Neural cell (in vitro differentiated cells): Measurements from ENCODE around the gene TMEM234.

ENCODE experiments used
- EP300 ChIP-seq: fragments of 450-650 bp; conservative IDR thresholded peaks from 2 replicates; pipeline ENCODE4 v1.6.1; 2014; ENCODE audit warnings: antibody characterized with exemption, mild to moderate bottlenecking, moderate library complexity; ENCODE audit not compliant: poor library complexity, severe bottlenecking
- EZH2 ChIP-seq: fragments of 200-600, 300-800 bp; shearing (Covaris generic), sonication (generic); IDR thresholded peaks from 2 replicates; pipeline ENCODE4 v1.6.1; 2014; ENCODE audit warnings: antibody characterized with exemption, low read length, borderline replicate concordance, mild to moderate bottlenecking; ENCODE audit not compliant: insufficient read depth, poor library complexity, severe bottlenecking
- POLR2AphosphoS5 ChIP-seq: IDR thresholded peaks from 2 replicates; pipeline ENCODE4 v1.6.1; 2012
- RAD21 ChIP-seq: fragments of 450-650 bp; conservative IDR thresholded peaks from 2 replicates; pipeline ENCODE4 v1.6.1; 2014; ENCODE audit warnings: antibody characterized with exemption, mild to moderate bottlenecking, moderate library complexity
- SMC3 ChIP-seq: fragments of 450-650 bp; conservative IDR thresholded peaks from 2 replicates; pipeline ENCODE4 v1.6.1; 2014; ENCODE audit warnings: antibody characterized with exemption, mild to moderate bottlenecking, moderate library complexity; ENCODE audit not compliant: poor library complexity
- TAF1 ChIP-seq: IDR thresholded peaks from 2 replicates; pipeline ENCODE4 v1.6.1; 2012; ENCODE audit warnings: low read depth
- TF ChIP-seq, protein P1 (sequence below): fragments of 450-650 bp; IDR thresholded peaks from 2 replicates; pipeline ENCODE4 v1.5.1; 2014; ENCODE audit warnings: antibody characterized with exemption, mild to moderate bottlenecking, moderate library complexity; ENCODE audit not compliant: poor library complexity, severe bottlenecking
- TF ChIP-seq, protein P2 (sequence below): IDR thresholded peaks from 2 replicates; pipeline ENCODE4 v1.6.1; 2012; ENCODE audit warnings: borderline replicate concordance

GRCh38 chr1:32170991-32171390, 51.2 kb downstream of the TMEM234 start:
- TF ChIP-seq EP300 (no peak), POLR2AphosphoS5 (no peak), TAF1 (no peak), RAD21 (no peak), SMC3 (no peak), EZH2 (no peak)
- TF ChIP-seq, protein P1, sequence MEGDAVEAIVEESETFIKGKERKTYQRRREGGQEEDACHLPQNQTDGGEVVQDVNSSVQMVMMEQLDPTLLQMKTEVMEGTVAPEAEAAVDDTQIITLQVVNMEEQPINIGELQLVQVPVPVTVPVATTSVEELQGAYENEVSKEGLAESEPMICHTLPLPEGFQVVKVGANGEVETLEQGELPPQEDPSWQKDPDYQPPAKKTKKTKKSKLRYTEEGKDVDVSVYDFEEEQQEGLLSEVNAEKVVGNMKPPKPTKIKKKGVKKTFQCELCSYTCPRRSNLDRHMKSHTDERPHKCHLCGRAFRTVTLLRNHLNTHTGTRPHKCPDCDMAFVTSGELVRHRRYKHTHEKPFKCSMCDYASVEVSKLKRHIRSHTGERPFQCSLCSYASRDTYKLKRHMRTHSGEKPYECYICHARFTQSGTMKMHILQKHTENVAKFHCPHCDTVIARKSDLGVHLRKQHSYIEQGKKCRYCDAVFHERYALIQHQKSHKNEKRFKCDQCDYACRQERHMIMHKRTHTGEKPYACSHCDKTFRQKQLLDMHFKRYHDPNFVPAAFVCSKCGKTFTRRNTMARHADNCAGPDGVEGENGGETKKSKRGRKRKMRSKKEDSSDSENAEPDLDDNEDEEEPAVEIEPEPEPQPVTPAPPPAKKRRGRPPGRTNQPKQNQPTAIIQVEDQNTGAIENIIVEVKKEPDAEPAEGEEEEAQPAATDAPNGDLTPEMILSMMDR, result no peak
- TF ChIP-seq, protein P2, sequence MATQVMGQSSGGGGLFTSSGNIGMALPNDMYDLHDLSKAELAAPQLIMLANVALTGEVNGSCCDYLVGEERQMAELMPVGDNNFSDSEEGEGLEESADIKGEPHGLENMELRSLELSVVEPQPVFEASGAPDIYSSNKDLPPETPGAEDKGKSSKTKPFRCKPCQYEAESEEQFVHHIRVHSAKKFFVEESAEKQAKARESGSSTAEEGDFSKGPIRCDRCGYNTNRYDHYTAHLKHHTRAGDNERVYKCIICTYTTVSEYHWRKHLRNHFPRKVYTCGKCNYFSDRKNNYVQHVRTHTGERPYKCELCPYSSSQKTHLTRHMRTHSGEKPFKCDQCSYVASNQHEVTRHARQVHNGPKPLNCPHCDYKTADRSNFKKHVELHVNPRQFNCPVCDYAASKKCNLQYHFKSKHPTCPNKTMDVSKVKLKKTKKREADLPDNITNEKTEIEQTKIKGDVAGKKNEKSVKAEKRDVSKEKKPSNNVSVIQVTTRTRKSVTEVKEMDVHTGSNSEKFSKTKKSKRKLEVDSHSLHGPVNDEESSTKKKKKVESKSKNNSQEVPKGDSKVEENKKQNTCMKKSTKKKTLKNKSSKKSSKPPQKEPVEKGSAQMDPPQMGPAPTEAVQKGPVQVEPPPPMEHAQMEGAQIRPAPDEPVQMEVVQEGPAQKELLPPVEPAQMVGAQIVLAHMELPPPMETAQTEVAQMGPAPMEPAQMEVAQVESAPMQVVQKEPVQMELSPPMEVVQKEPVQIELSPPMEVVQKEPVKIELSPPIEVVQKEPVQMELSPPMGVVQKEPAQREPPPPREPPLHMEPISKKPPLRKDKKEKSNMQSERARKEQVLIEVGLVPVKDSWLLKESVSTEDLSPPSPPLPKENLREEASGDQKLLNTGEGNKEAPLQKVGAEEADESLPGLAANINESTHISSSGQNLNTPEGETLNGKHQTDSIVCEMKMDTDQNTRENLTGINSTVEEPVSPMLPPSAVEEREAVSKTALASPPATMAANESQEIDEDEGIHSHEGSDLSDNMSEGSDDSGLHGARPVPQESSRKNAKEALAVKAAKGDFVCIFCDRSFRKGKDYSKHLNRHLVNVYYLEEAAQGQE, result no peak
